ENCODE measurements around the gene LRRC37A3.

Gene LRRC37A3

GRCh38 chr17:64950871-64951270 lies 31.6 kb upstream of the LRRC37A3 start:
- Histone ChIP-seq H3K36me3 (ENCODE audit: insufficient read depth, low read length) (no peaks in the 10 kb centered on the region), H3K79me2 (ENCODE audit: insufficient read depth, low read length) (no peaks in the 10 kb centered on the region), H3K27me3 (ENCODE audit: insufficient read depth, low read length) (no peaks in the 10 kb centered on the region), H3K4me2 (ENCODE audit: low read length) (no peak overlapping the region), H3F3A (ENCODE audit: insufficient read depth, low read length) (no peaks in the 10 kb centered on the region), H3K9ac (ENCODE audit: low read length) (no peak overlapping the region), H4K20me1 (ENCODE audit: insufficient read depth, low read length) (no peaks in the 10 kb centered on the region), H3K4me3 (ENCODE audit: low read depth, low read length, poor library complexity, severe bottlenecking) (no peak overlapping the region), H3K9me3 (ENCODE audit: low read length) (no peaks in the 10 kb centered on the region), H2AFZ (ENCODE audit: low read length) (no peak overlapping the region), H3K9me2 (ENCODE audit: low read depth, low read length) (no peaks in the 10 kb centered on the region), H3K27ac (ENCODE audit: low read depth, low read length, poor library complexity, severe bottlenecking) (no peak overlapping the region), H3K4me1 (ENCODE audit: insufficient read depth, low read length, severe bottlenecking) (no peaks in the 10 kb centered on the region)
- no peak for TF ChIP-seq CTCF (IDR thresholded peaks at IDR 0.05; ENCODE audit: low read length)
- no peak for TF ChIP-seq EZH2 (IDR thresholded peaks at IDR 0.05; ENCODE audit: borderline replicate concordance, low read length)

- Histone ChIP-seq H4K20me1 (ENCODE audit: insufficient read depth, low read length) (no peaks in the 10 kb centered on the region), H3K36me3 (ENCODE audit: insufficient read depth, low read length) (no peaks in the 10 kb centered on the region), H3K27me3 (ENCODE audit: insufficient read depth, low read length) (no peaks in the 10 kb centered on the region), H3K79me2 (ENCODE audit: insufficient read depth, low read length) (no peaks in the 10 kb centered on the region), H3K27ac (ENCODE audit: low read depth, low read length, poor library complexity, severe bottlenecking) (no peak overlapping the region), H3K9me2 (ENCODE audit: low read depth, low read length) (no peaks in the 10 kb centered on the region), H3K9ac (ENCODE audit: low read length) (no peak overlapping the region), H2AFZ (ENCODE audit: low read length) (no peak overlapping the region), H3K4me2 (ENCODE audit: low read length) (no peak overlapping the region), H3K4me3 (ENCODE audit: low read depth, low read length, poor library complexity, severe bottlenecking) (no peak overlapping the region), H3K4me1 (ENCODE audit: insufficient read depth, low read length, severe bottlenecking) (no peaks in the 10 kb centered on the region), H3F3A (ENCODE audit: insufficient read depth, low read length) (no peaks in the 10 kb centered on the region), H3K9me3 (ENCODE audit: low read length) (no peaks in the 10 kb centered on the region)
- TF ChIP-seq CTCF (IDR thresholded peaks at IDR 0.05; ENCODE audit: low read length), result no peak
Observed at GRCh38 chr17:64947152-64947551, 27.9 kb upstream of the LRRC37A3 start.

GRCh38 chr17:64941761-64942160 lies 22.5 kb upstream of the LRRC37A3 start:
- no peak overlapping the region for H2AFZ ChIP-seq (ENCODE audit: low read length)
- peaks cover 5% of the 10 kb centered on the region for H3K4me1 ChIP-seq (ENCODE audit: insufficient read depth, low read length, severe bottlenecking)
- no peaks in the 10 kb centered on the region for H4K20me1 ChIP-seq (ENCODE audit: insufficient read depth, low read length)
- no peaks in the 10 kb centered on the region for H3K9me3 ChIP-seq (ENCODE audit: low read length)
- no peaks in the 10 kb centered on the region for H3K36me3 ChIP-seq (ENCODE audit: insufficient read depth, low read length)
- H3F3A ChIP-seq (ENCODE audit: insufficient read depth, low read length), result no peaks in the 10 kb centered on the region
- no peak overlapping the region for H3K27ac ChIP-seq (ENCODE audit: low read depth, low read length, poor library complexity, severe bottlenecking)
- H3K79me2 ChIP-seq (ENCODE audit: insufficient read depth, low read length), result no peaks in the 10 kb centered on the region
- H3K4me2 ChIP-seq (ENCODE audit: low read length), result no peak overlapping the region
- no peaks in the 10 kb centered on the region for H3K27me3 ChIP-seq (ENCODE audit: insufficient read depth, low read length)
- H3K9me2 ChIP-seq (ENCODE audit: low read depth, low read length), result no peaks in the 10 kb centered on the region
- H3K9ac ChIP-seq (ENCODE audit: low read length), result no peak overlapping the region
- TF ChIP-seq EZH2 (IDR thresholded peaks at IDR 0.05; ENCODE audit: borderline replicate concordance, low read length), result no peak
- H3K4me3 ChIP-seq (ENCODE audit: low read depth, low read length, poor library complexity, severe bottlenecking), result no peak overlapping the region

- no peak overlapping the region for H3K4me3 ChIP-seq (ENCODE audit: low read depth, low read length, poor library complexity, severe bottlenecking)
- peaks cover 4% of the 10 kb centered on the region; the same call in 1 of the 2 replicates for H3K36me3 ChIP-seq (ENCODE audit: insufficient read depth, low read length)
- peaks cover 5% of the 10 kb centered on the region for H3K4me1 ChIP-seq (ENCODE audit: insufficient read depth, low read length, severe bottlenecking)
- no peaks in the 10 kb centered on the region for H3K27me3 ChIP-seq (ENCODE audit: insufficient read depth, low read length)
- H3K9ac ChIP-seq (ENCODE audit: low read length), result no peak overlapping the region
- no peak overlapping the region for H3K27ac ChIP-seq (ENCODE audit: low read depth, low read length, poor library complexity, severe bottlenecking)
- H3K9me3 ChIP-seq (ENCODE audit: low read length), result no peaks in the 10 kb centered on the region
- no peaks in the 10 kb centered on the region for H4K20me1 ChIP-seq (ENCODE audit: insufficient read depth, low read length)
- no peak overlapping the region for H3K4me2 ChIP-seq (ENCODE audit: low read length)
- H3K9me2 ChIP-seq (ENCODE audit: low read depth, low read length), result no peaks in the 10 kb centered on the region
- H3F3A ChIP-seq (ENCODE audit: insufficient read depth, low read length), result no peaks in the 10 kb centered on the region
- H2AFZ ChIP-seq (ENCODE audit: low read length), result no peak overlapping the region
- no peak for TF ChIP-seq EZH2 (IDR thresholded peaks at IDR 0.05; ENCODE audit: borderline replicate concordance, low read length)
- no peak for TF ChIP-seq CTCF (IDR thresholded peaks at IDR 0.05; ENCODE audit: low read length)
- H3K79me2 ChIP-seq (ENCODE audit: insufficient read depth, low read length), result no peaks in the 10 kb centered on the region
Observed at GRCh38 chr17:64941045-64941444, 21.8 kb upstream of the LRRC37A3 start.

All from OCI-LY1 (cell line).